ENCODE results near the gene LBR.

The LBR gene

GRCh38 chr1:225464851-225465792 is 37.3 kb upstream of the LBR start:
- no peak for DNase-seq (ENCODE audit: extremely low read depth in 1 of 2, low read depth in 1 of 2)

DNA sequence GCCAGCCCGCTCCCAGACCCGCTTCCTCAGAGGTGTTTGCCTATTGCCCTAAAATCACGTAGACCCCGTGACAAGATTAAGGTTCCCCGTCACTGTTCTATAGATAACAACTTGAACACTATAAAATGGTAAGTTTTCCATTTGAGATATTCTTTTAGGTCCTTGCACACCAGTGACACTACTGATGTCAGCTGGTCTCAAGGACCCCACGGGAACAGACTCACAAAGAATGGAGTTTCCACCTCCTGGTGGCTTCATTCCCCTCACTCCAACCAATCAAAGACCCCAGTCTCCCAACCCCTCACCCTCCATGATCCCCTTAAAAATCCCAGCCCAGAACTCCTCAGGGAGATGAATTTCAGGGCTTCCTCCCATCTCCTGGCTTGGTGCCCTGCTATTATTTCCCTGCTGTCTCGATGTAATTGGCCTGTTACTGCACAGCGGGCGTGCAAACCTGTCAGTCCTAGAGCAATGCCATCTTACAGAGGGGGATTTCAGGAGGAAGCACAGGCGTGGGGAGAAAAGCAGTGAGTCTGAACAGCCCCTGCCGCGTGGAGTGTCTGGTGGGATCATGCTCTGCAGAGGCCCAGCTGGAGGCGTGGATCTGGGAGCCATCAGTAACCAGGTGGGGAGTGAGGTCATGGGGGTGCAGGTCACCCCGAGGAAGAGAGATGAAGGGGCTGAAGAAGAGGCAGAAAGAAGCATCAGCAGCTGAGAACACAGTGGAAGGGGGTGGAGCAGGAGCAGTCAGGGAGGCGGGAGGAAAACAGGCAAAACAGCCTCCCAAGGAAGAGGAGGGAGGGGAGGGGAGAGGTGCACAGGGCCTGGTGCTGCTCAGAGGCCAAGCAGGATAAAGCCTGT is 35.1 kb upstream of the LBR start:
- no peak for DNase-seq (ENCODE audit: extremely low read depth in 1 of 2, low read depth in 1 of 2)

GRCh38 chr1:225462429-225462713 is 34.5 kb upstream of the LBR start:
- DNase-seq (ENCODE audit: extremely low read depth in 1 of 2, low read depth in 1 of 2), result no peak

DNA sequence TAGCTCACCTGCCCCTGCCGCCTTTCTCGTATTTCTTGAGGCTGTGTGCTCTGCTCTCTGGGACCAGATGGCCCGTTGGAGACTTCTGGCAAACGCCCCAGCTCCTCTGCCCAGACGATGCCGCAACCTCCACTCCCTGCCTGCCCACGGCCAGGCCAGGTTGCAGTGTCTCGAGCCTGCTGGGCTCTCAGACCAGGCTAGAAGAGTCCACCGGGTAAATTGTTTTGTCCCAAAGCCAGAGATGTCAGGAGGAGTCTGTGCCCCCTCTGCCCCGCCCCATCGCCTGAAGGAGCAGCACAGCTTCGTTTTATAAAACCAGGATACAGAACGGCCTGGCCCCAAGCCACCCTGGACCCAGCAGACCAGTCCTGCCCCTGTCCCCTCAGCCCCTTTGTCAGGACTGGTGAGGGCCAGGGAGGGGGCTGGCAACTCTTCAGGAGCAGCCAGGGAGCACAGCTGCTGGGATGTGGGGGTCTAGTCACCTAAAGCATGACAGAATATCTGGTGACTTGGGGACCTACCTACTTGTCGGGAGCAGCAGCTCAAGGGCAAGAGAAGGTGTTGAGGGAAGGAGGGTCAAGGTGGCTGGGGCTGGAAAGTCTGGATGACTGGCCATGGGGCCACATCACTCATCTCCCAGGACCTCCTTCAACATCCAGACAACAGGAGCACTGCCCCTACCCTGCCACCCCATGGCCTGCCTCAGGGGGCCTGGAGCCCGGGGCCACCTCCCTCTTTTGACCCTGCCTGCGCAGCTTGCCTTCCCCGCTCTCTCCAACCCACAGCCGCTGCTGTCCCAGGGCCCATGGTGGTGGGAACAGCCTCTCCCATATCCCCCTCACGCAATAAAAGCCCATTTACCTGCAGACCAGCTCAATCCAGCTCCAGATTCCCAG is 33.9 kb upstream of the LBR start:
- no peak for DNase-seq (ENCODE audit: extremely low read depth in 1 of 2, low read depth in 1 of 2)

DNA sequence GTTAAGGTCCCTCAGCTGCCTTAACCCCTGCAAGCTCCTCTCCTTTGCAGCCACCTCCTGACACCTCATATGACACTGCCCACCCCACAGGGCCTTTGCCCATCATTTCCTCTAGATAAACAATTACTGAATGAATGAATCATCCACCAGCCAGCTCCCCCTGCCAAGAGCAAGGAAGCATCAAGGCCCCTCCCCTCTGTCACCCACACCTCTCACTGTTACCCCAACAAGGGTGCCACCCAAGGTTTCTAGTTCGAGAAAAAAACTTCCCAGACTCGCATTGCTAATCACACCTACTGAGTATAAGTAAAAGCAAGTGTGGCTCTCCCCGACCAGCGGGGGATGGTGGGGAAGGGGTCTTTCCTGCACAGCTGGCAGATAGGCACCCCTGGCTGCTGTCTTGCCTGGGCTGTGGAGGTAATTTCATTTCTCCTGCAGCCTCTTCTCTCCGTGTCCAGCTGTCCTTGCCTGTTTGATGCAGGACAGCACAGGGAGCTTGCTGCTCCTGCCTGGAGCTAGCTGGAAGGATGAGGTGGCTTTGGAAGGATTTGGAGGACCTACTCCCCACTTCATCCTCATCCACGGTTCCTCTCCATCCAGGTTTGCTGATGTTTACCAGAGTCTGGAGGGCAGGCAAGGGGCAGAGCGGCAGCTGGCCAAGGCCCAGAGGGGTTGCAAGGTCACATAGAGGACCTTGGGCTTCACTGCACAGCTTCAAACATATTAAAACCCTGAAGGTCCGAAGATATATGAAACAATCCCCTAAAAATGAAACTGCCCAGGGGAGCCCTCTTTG is 33.1 kb upstream of the LBR start:
- peak in 1 of 2 donors; percentile 27 for DNase-seq (ENCODE audit: extremely low read depth in 1 of 2, low read depth in 1 of 2)

- no peak for DNase-seq (ENCODE audit: extremely low read depth in 1 of 2, low read depth in 1 of 2)
These were observed 32.3 kb upstream of the LBR start for GRCh38 chr1:225460021-225460736.

DNA sequence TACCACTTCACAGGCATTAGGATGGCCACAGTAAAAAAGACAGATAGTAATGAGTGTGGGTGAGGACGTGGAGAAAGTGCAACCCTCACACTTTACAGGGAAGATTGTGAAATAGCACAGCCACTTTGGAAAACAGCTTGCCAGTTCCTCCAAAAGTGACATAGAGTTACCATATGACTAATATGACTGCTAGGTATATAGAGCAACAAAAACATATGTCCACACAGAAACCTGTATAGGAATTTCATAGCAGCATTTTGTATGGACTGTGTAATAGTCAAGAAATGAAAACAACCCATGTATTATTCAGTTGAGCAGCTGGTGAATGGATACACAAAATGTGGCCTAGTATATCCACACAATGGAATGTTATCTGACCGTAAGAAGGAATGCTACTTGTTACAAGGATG is 30.4 kb upstream of the LBR start:
- DNase-seq (ENCODE audit: extremely low read depth in 1 of 2, low read depth in 1 of 2), result no peak

GRCh38 chr1:225454733-225455132 is 26.9 kb upstream of the LBR start:
- DNase-seq (ENCODE audit: extremely low read depth in 1 of 2, low read depth in 1 of 2), result peak; percentile 20 to 25

DNA sequence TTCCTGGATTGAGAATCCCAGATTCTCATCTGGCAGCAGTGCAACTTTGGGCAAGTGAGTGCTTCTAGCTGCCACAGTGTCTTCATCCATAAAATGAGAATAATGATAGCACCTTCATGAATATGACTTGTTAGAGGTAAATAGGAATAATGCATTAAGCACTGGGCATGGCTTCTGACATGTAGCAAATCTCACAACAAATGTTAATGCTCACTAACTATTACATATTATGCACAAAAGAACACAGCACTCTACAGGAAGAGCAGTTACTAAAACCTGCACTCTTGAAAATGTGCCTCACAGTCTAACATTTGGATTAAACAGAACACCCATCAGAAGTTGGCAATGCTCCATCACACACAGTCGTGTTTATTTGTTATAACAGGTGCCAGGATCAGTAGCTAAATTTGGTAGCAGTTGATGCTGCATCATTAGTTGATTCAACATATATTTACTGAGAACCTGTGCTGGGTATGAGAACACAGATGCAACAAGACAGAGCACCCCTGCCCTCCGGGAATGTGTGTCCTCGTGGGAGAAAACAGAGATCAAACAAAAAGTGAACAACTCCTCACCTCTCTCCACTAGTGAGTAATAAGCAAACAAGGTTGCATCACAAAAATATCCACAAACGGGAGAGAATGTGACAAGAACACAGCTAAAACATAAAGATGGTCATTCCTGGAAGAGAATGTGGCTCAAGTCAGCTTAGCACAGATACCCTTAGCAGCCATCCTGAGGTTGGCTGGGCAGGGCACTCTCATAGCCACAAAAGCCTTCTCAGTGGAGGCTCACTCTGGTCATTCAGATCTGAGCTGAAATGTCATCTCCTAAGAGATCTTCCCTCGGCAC is 26.2 kb upstream of the LBR start:
- no peak for DNase-seq (ENCODE audit: extremely low read depth in 1 of 2, low read depth in 1 of 2)

- DNase-seq (ENCODE audit: extremely low read depth in 1 of 2, low read depth in 1 of 2), result no peak
These were observed 24.1 kb upstream of the LBR start for GRCh38 chr1:225451840-225452515.

DNA sequence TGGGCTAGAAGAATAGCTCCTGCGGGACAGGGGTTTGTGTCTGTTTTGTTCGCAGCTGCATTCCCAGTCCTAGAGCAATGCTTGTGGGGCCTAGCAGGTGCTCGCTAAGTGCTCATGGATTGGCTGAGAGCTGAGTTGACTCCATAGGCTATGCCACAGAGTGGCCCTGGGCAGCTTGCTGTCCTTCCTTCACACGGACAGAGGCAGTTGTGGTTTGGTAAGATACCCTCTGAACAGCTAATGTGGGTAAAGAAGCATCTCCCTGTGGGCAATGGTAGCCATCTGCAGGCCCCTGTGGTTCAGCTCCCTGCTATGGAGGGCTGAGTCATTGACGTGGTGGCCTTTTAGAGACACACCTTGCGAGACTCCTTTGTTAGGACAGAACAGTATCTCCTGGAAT is 23.5 kb upstream of the LBR start:
- no peak for DNase-seq (ENCODE audit: extremely low read depth in 1 of 2, low read depth in 1 of 2)

GRCh38 chr1:225450491-225451191 is 22.8 kb upstream of the LBR start:
- no peak for DNase-seq (ENCODE audit: extremely low read depth in 1 of 2, low read depth in 1 of 2)

DNA sequence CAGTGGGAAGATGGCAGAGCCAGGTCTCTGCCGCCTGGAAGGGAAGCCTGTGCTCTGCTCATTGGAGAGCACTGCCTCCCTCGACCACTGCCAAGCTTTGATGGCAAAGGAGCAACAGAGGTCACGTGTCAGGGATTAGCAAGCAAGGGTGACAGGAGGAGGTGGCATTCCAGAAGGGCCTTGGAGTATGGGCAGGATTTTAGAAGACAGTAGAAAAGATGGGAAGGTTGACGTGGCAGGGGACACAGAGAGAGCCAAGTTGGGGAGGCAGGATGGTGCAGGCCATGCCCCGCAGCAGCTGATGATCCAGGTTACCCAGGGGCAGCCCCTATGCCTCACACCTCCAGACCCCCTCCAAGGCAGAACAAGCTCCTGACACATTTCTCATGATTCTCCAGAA is 21.9 kb upstream of the LBR start:
- no peak for DNase-seq (ENCODE audit: extremely low read depth in 1 of 2, low read depth in 1 of 2)

DNA sequence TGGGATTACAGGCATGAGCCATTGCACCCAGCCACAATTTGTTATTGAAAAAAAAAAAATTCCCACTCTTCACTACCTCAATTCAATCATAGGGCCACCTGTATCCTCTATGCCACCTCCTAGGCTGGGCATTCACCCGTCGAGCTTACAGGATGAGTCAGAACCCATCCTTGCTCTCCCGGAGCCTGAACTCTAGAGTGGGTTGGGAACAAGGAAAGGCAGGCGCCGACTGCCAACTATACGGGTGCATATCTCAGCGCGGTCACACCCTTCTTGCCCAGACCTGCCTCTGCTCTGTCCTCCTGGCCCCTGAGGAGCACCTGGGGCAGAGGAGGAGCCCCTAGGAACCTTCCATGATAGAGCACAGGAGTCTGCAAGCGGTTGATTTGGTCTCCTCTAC is 21.4 kb upstream of the LBR start:
- no peak for DNase-seq (ENCODE audit: extremely low read depth in 1 of 2, low read depth in 1 of 2)

- no peak for DNase-seq (ENCODE audit: extremely low read depth in 1 of 2, low read depth in 1 of 2)
These were observed 20.4 kb upstream of the LBR start for GRCh38 chr1:225448146-225448805.

DNA sequence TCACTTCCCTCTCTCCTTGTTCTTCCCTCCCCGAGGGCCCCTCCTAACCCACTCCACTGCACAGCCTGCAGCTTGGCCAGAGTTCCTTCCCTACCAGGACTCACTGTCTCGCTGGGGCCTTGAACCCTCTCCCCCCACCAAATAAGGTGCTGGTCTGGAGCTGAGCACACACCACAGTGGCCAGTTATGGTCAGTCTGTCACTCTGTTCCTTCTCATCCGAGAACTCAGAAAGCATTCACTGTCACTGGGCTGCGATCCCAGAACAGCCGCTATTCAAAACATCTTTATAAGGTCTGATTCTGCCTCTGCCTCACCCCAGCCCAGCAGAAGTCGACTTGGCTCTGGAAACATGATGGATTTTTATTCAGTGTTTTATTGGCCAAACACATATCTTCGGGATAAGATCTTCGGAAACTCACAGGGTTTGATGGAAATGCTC is 19.8 kb upstream of the LBR start:
- DNase-seq (ENCODE audit: extremely low read depth in 1 of 2, low read depth in 1 of 2), result no peak

Measured in activated CD8-positive, alpha-beta memory T cell treated with anti-CD3 and anti-CD28 coated beads for 1 hour (primary cell).